HL-60/S4 (cell line): ENCODE results near the gene PCDHB10.
"Not testable (repeated sequence)": the region's sequence is repeated elsewhere in the genome, so short reads cannot be mapped to it uniquely, and the experiment has no call there.

ENCODE experiments used
- in situ Hi-C: fragments of 300-500 bp; cut with MboI; formaldehyde crosslinking; loops from 2 replicates; pipeline ENCODE4 v1.14.3; 2022; ENCODE audit warnings: low sequenced_read_pairs

The PCDHB10 gene

GRCh38 chr5:141184117-141184855 is 7.9 kb upstream of the PCDHB10 start:
- in situ Hi-C loops = loop anchor here (25.0 kb wide), 1 partner anchor 378 kb away; no protein-coding TSS in a partner anchor

GRCh38 chr5:141186897-141187512 is 5.1 kb upstream of the PCDHB10 start, which contains the start of gene PCDHB9:
TSS of gene PCDHB9 (plus strand) at chr5:141187161. CDS start at chr5:141187319, 158 bp downstream.
- in situ Hi-C loops = loop anchor here (25.0 kb wide), 1 partner anchor 375 kb away; no protein-coding TSS in a partner anchor

- in situ Hi-C loops = loop anchor here (25.0 kb wide), 1 partner anchor 374 kb away; no protein-coding TSS in a partner anchor
These were observed 3.5 kb upstream of the PCDHB10 start for GRCh38 chr5:141188682-141189081.

- in situ Hi-C loops = loop anchor here (25.0 kb wide), 1 partner anchor 373 kb away; no protein-coding TSS in a partner anchor
These were observed 3.0 kb upstream of the PCDHB10 start for GRCh38 chr5:141189131-141189530.

- in situ Hi-C loops = loop anchor here (25.0 kb wide), 1 partner anchor 368 kb away; no protein-coding TSS in a partner anchor
These were observed 2.2 kb downstream of the PCDHB10 start for GRCh38 chr5:141194332-141194731.

GRCh38 chr5:141196363-141196762 is 4.2 kb downstream of the PCDHB10 start:
- in situ Hi-C loops = loop anchor here (25.0 kb wide), 1 partner anchor 366 kb away; no protein-coding TSS in a partner anchor

GRCh38 chr5:141199359-141200235 is 7.4 kb downstream of the PCDHB10 start, which contains the start of gene PCDHB11:
TSS of gene PCDHB11 (plus strand) at chr5:141199627. CDS start at chr5:141199775, 148 bp downstream.
- in situ Hi-C loops = loop anchor here (25.0 kb wide), 1 partner anchor 363 kb away; no protein-coding TSS in a partner anchor

- in situ Hi-C loops = not testable (repeated sequence)
These were observed 9.0 kb downstream of the PCDHB10 start for GRCh38 chr5:141201126-141201525.

- in situ Hi-C loops = not testable (repeated sequence)
These were observed 9.5 kb downstream of the PCDHB10 start for GRCh38 chr5:141201646-141202045.

GRCh38 chr5:141208478-141208877 is 16.3 kb downstream of the PCDHB10 start, which contains the start of gene PCDHB12:
TSS of gene PCDHB12 (plus strand) at chr5:141208719. CDS start at chr5:141208908, 189 bp downstream.
- in situ Hi-C loops = no loop called here

- in situ Hi-C loops = not testable (repeated sequence)
These were observed 18.1 kb downstream of the PCDHB10 start for GRCh38 chr5:141210281-141210680.

- in situ Hi-C loops = not testable (repeated sequence)
These were observed 18.7 kb downstream of the PCDHB10 start for GRCh38 chr5:141210849-141211248.

GRCh38 chr5:141213656-141214339 is 21.6 kb downstream of the PCDHB10 start, which contains the start of gene PCDHB13:
TSS of gene PCDHB13 (plus strand) at chr5:141213919. CDS start at chr5:141214124, 205 bp downstream.
- in situ Hi-C loops = not testable (repeated sequence)

GRCh38 chr5:141214583-141214982 is 22.4 kb downstream of the PCDHB10 start:
- in situ Hi-C loops = not testable (repeated sequence)

- in situ Hi-C loops = not testable (repeated sequence)
These were observed 23.4 kb downstream of the PCDHB10 start for GRCh38 chr5:141215504-141215903.

GRCh38 chr5:141216035-141216434 is 23.9 kb downstream of the PCDHB10 start:
- in situ Hi-C loops = not testable (repeated sequence)

- in situ Hi-C loops = no loop called here
These were observed 31.1 kb downstream of the PCDHB10 start, which contains the start of gene PCDHB14 for GRCh38 chr5:141223112-141223783. TSS of gene PCDHB14 (plus strand) at chr5:141223343. CDS start at chr5:141223506, 163 bp downstream.

GRCh38 chr5:141224844-141225243 is 32.7 kb downstream of the PCDHB10 start:
- in situ Hi-C loops = not testable (repeated sequence)

GRCh38 chr5:141225421-141225820 is 33.3 kb downstream of the PCDHB10 start:
- in situ Hi-C loops = not testable (repeated sequence)
